ENCODE results near the gene HNF1B. TPM values are rescaled to one million over a fixed set of nuclear protein-coding genes. Genes with fewer than 3 reads are reported as not detected.
"Not testable (repeated sequence)": the region's sequence is repeated elsewhere in the genome, so short reads cannot be mapped to it uniquely, and the experiment has no call there.

Gene HNF1B
- total RNA-seq, result not detected
- long read RNA-seq, result 0 reads

DNA sequence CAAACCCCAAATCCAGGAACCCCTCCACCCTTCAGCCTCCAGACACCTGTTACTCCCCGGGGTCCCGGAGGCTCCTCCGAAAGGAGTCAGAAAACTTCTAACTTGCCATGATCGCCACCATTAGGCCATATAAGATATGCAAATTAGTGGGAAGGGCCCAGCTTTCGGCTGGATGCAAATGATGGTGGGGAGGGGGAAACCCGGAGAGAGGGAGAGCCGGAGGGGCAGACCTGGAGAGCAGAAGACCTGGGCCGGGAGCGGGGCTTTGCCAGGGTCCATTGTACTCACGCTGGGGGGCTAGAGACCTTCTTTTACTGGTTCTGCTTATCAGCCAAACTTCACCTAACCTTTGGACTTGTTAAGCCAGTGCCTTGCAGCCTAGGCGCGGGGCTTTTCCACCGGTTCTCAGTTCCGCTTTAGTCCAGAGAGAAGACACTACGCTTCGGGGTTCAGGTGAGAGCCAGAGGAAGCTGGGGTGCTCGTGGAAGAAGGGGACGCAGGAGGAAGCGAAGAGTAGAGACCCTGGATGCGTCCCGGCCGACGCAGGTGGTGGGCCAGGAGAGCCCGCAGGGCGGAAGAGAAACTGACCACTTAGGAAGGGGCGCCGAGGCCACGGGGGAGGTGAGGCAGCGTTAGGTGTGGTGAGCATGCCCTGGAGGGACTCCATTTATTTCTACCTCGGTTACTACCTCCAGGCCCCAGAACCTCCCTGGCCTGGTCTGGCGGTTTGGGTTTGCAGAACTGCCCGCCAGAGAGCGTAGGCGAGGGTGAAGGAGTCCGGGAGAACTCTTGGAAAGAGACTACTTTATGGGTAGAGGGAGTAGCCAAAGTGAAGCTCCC is at the start of gene HNF1B:
HNF1B (minus strand) TSS at position 99 of the 840 bp plus-strand sequence. CDS start 175 bp downstream, outside the sequence.
- no peak for ATAC-seq
- DNase-seq, result no peak
- intact Hi-C loops (cut with DNase I), result no loop called here

GRCh38 chr17:37792787-37793186 is 47.9 kb upstream of the HNF1B start:
- intact Hi-C loops (cut with DNase I), result no loop called here
- ATAC-seq (no peak), DNase-seq (no peak)

GRCh38 chr17:37791447-37792399 is 46.9 kb upstream of the HNF1B start:
- DNase-seq (no peak), ATAC-seq (no peak)
- intact Hi-C loops (cut with DNase I), result no loop called here

DNA sequence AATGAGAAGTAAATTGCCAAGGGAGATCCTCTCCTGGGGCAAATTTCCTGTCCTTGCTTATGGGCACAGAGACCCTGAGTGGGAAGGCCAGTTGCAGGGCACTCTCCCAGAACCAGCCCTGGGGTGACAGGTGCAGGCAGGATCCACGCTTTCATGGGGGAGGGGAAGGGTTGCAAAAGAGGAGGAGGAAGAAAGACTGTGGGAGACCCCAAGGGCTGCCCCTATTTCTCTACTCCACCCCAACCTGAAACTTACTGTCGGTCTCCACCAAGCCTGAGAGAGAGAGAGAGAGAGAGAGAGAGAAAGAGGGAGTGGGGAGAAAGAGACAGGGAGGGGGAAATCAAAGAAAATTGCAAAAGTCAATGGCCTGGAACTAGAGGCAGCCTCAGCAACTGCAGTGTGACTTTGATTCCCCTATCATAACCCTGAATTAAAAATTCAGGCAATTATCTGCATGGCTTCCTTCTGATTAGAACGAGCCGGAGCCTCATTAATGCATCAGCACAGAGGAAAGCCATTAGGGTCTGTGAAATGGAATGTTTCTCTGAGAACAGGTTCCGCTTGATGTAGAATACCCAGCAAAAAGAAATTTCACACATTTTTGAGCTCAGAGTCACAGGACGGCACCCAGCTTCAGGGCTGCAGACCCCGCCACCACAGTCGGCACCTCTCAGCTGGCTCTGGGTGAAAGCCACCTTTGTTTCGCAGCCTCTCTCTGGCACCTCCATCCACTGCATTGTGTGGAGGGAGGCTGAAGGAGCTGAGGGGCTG is 45.1 kb upstream of the HNF1B start:
- intact Hi-C loops (cut with DNase I), result no loop called here
- ATAC-seq (no peak), DNase-seq (no peak)

DNA sequence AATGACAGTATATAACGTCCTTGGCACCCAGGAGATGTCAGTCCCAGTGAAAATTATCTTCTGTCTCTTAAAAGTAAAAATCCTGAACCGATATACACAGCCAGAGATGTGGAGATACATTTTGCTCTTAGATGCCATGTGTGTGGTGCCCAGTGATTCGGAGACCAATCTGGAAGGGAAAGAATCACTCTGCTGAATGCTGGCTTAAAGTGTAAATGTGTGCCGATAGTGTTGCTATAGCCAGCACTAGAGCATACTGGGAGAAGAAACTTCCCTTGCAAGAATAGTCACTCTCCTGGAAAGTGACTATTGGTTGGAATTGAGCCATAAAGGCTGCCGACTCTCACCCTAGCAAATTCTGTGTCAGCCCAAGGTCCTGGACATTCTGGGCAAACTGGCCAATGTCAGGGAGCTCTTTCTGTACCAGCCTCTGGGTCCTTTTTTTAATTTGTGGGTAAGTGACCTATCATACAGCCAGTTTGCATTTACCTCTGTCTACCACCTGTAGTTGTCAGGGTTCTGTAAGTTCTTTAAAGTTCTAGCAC is 44.2 kb upstream of the HNF1B start:
- intact Hi-C loops (cut with DNase I), result no loop called here
- ATAC-seq (no peak), DNase-seq (no peak)

- intact Hi-C loops (cut with DNase I), result no loop called here
- DNase-seq, result no peak
- ATAC-seq, result no peak
These were observed 43.7 kb upstream of the HNF1B start for GRCh38 chr17:37788526-37788925.

DNA sequence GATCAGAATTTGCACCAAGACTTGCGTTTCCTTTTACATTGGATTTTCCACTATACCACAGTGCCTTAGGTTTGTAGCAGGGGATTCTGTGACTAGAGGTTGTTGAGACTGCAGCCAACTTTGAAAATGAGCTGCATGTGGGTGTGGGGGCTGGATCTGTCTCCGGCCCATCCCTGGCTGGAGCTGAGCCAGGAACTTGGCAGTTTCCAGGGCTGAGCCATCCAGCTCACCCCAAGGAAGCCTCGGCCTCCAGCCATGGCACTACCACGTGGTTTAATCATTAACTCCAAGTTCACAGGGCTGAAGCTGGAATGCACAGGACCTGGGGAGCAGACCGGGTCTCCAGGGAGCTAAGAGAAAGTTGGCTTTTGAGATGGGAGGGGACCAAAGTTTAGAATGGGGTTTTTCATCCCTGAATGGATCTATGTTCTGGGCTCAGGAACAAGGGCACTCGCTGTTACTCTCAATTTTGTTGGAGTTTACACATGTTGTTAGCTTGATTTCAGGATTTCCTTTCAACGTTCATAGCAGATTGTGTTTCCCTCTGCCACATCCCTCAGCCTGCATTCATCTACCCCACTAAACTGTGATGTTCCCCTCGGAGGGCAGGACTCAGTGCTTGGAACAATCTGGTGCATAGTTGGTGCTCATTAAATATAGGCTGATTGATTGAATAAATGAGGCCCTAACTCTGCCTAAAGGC is 42.3 kb upstream of the HNF1B start:
- DNase-seq (peak; percentile 27), ATAC-seq (peak; percentile 34 to 63)
- intact Hi-C loops (cut with DNase I), result no loop called here

DNA sequence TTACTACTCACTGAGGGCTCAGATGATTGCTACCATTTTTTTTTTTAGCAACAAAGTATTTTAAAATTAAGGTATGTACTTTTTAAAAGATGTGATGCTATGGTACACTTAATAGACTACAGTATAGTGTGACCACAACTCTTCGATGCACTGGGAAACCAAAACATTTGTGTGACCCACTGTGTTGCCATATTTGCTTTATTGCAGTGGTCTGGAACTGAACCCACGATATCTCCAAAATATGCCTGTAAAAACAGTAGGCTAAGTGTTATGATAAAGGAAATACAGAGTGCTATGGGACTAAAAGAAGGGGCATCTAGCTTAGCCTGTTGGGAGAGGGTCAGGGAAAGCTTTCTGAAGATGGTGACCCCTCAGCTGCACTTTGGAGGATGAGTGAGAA is 41.6 kb upstream of the HNF1B start:
- intact Hi-C loops (cut with DNase I), result no loop called here
- ATAC-seq (no peak), DNase-seq (no peak)

DNA sequence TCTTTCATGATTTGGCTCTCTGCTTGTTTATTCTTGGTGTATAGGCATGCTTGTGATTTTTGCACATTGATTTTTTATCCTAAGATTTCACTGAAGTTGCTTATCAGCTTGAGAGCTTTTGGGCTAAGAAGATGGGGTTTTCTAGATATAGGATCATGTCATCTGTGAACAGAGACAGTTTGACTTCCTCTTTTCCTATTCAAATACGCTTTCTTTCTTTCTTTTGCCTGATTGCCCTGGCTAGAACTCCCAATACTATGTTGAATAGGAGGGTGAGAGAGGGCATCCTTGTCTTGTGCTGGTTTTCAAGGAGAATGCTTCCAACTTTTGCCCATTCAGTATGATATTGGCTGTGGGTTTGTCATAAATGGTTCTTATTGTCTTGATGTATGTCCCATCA is 37.6 kb upstream of the HNF1B start:
- DNase-seq; ATAC-seq; intact Hi-C loops (cut with DNase I): not testable (repeated sequence)

DNA sequence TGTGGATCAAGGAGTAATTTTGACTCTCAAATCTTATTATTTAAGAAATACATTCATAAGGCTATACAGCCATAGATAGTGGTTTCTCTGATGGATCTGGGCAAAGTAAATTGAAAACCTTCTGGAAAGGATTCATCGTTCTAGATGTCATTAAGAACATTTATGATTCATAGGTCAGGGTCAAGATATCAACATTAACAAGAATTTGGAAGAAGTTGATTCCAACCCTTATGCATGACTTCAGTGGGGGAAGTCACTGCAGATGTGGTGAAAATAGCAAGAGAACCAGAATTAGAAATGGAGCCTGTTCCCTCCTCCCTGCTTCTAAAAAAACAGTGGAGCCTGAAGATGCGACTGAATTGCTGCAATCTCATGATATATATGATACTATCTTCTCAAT is 36.6 kb upstream of the HNF1B start:
- no peak for DNase-seq
- no peak for ATAC-seq
- intact Hi-C loops (cut with DNase I), result no loop called here

- no peak for DNase-seq
- intact Hi-C loops (cut with DNase I), result loop anchor here in 1 of 2 donors (10.0 kb wide), 1 partner anchor 125 kb away; no protein-coding TSS in a partner anchor
- ATAC-seq, result no peak
These were observed 34.7 kb upstream of the HNF1B start for GRCh38 chr17:37779554-37779953.

GRCh38 chr17:37774504-37774903 is 29.6 kb upstream of the HNF1B start:
- intact Hi-C loops (cut with DNase I), result loop anchor here in 1 of 2 donors (10.0 kb wide), 1 partner anchor 120 kb away; no protein-coding TSS in a partner anchor
- ATAC-seq (no peak), DNase-seq (no peak)

DNA sequence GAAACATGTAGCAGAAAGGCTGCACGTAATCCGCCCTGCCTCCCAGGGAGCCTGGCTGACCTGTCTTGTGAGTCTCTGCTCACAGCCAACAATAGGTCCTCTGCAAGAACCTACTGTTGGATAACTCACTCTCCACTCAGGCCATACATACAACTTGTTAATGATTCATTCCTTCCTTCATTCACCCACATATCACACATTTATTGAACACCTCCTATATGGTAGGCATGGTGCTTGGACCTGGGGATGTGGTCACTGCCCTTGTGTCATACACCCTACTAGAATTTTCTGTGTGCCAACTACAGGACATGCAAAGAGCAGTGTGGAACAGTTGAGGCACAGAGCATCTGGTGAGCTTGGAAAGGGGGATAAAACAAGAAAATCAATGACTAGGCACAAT is 28.1 kb upstream of the HNF1B start:
- DNase-seq (no peak), ATAC-seq (no peak)
- intact Hi-C loops (cut with DNase I), result loop anchor here in 1 of 2 donors (10.0 kb wide), 1 partner anchor 118 kb away; no protein-coding TSS in a partner anchor

- ATAC-seq, result peak; percentile 19 to 21
These were observed 26.0 kb upstream of the HNF1B start for GRCh38 chr17:37770631-37771518.

GRCh38 chr17:37769050-37769449 is 24.2 kb upstream of the HNF1B start:
- ATAC-seq, result no peak
- intact Hi-C loops (cut with DNase I), result no loop called here
- no peak for DNase-seq

More at GRCh38 chr17:37770631-37771518, 26.0 kb upstream of the HNF1B start:
- intact Hi-C loops (cut with DNase I), result loop anchor here (1.0 to 10.0 kb wide), 3 partner anchors 70 to 121 kb away; no protein-coding TSS in a partner anchor
- DNase-seq, result peak; percentile 45

GRCh38 chr17:37768438-37768837 is 23.6 kb upstream of the HNF1B start:
- ATAC-seq (no peak), DNase-seq (no peak)
- intact Hi-C loops (cut with DNase I), result no loop called here

GRCh38 chr17:37766971-37767370 is 22.1 kb upstream of the HNF1B start:
- intact Hi-C loops (cut with DNase I), result no loop called here
- ATAC-seq, result no peak
- no peak for DNase-seq

Data from left cardiac atrium (tissue), 4 donors.